ENCODE data around the gene C8G.

DNA sequence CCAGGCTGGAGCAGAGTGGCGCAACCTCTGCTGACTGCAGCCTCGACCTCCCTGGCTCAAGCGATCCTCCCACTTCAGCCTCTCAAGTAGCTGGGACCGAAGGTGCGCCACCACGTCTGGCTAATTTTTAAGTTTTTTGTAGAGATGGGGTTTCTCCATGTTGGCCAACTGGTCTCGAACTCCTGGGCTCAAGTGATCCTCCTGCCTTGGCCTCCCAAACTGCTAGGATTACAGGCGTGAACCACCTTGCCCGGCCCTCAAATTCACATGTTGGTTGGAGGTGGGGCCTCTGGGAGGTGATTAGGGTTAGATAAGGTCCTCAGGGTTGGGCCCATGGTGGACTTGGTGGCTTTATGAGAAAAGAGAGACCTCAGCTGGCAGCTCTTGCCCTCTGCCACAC is 17.1 kb downstream of the C8G start:
- no peak for TF ChIP-seq POLR2AphosphoS5 (IDR thresholded peaks at IDR 0.05)
- TF ChIP-seq, protein P1, sequence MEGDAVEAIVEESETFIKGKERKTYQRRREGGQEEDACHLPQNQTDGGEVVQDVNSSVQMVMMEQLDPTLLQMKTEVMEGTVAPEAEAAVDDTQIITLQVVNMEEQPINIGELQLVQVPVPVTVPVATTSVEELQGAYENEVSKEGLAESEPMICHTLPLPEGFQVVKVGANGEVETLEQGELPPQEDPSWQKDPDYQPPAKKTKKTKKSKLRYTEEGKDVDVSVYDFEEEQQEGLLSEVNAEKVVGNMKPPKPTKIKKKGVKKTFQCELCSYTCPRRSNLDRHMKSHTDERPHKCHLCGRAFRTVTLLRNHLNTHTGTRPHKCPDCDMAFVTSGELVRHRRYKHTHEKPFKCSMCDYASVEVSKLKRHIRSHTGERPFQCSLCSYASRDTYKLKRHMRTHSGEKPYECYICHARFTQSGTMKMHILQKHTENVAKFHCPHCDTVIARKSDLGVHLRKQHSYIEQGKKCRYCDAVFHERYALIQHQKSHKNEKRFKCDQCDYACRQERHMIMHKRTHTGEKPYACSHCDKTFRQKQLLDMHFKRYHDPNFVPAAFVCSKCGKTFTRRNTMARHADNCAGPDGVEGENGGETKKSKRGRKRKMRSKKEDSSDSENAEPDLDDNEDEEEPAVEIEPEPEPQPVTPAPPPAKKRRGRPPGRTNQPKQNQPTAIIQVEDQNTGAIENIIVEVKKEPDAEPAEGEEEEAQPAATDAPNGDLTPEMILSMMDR (IDR thresholded peaks at IDR 0.05) = no peak

All from upper lobe of left lung (tissue), 4 donors.